Fibroblast of the aortic adventitia (primary cell): Measurements from ENCODE around the gene GRB10. TPM values are rescaled to one million over a fixed set of nuclear protein-coding genes. Genes with fewer than 3 reads are reported as not detected.

ENCODE experiments used
- DNase-seq: peaks from one replicate; pipeline ENCODE4 v3.0.0-alpha.2; 2010; ENCODE audit warnings: low read depth
- H3K4me3 ChIP-seq: 2 replicates; pipeline ENCODE4 v1.5.1; 2011; ENCODE audit warnings: low read depth, mild to moderate bottlenecking, control low read depth, low read length, moderate library complexity
- CTCF ChIP-seq: IDR thresholded peaks from 2 replicates; pipeline ENCODE4 v1.5.1; 2011; ENCODE audit warnings: mild to moderate bottlenecking, low read length, control low read depth, inconsistent platforms; ENCODE audit not compliant: insufficient read depth
- total RNA-seq: library from RNA; depleted of rRNA; stranded (reverse); fragments of >200 nt; gene quantifications from 2 replicates; pipeline ENCODE4 v1.2.3, GENCODE V29; 2012; ENCODE audit warnings: low replicate concordance

GRB10 gene
- 20.1 and 39.1 TPM in 2 replicates for total RNA-seq

- H3K4me3 ChIP-seq = peak within 1 kb of the TSS; percentile 62
- no peak for DNase-seq
- peak; percentile 13 for TF ChIP-seq CTCF
Measured at GRCh38 chr7:50782375-50783208, at the start of gene GRB10. GRB10 (minus strand) TSS chr7:50782896; CDS start chr7:50732322, 50,574 bp downstream.

DNA sequence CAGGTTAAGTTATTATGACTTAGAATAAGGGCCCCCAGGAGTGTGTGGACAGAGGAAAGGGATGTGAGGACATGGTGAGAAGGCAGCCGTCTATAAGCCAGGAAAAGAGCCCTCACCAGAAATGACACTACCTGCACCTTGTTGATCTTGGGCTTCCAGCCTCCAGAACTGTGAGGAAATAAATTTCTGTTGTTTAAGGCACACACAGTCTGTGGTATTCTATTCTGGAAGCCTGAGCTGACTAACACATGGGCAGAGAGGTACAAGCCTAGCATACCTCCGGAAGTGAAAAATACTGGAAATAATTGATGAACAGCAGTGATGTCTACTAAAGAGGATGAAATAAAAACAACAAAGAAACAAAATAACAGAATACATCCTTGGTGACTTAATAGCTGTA lies 46.1 kb upstream of the GRB10 start:
- TF ChIP-seq CTCF = no peak
- no peak overlapping the region for H3K4me3 ChIP-seq
- DNase-seq = no peak

- H3K4me3 ChIP-seq = no peak overlapping the region
- TF ChIP-seq CTCF = no peak
- no peak for DNase-seq
Measured at GRCh38 chr7:50828116-50828515, 45.4 kb upstream of the GRB10 start.

- TF ChIP-seq CTCF = no peak
- H3K4me3 ChIP-seq = no peak overlapping the region
- no peak for DNase-seq
Measured at GRCh38 chr7:50827281-50827680, 44.6 kb upstream of the GRB10 start.

- TF ChIP-seq CTCF = peak; percentile 10
- H3K4me3 ChIP-seq = no peak overlapping the region
- DNase-seq = peak; percentile 78
Measured at GRCh38 chr7:50826371-50827172, 43.9 kb upstream of the GRB10 start.

GRCh38 chr7:50825465-50825864 lies 42.8 kb upstream of the GRB10 start:
- no peak for DNase-seq
- no peak overlapping the region for H3K4me3 ChIP-seq
- TF ChIP-seq CTCF = no peak
